Muscle layer of colon (tissue), 2 donors: ENCODE measurements around the gene S100A14.

ENCODE experiments used
- H3K27ac ChIP-seq: one replicate; pipeline ENCODE4 v1.7.0; 2013; ENCODE audit warnings: low read depth, mild to moderate bottlenecking, low read length, moderate library complexity
- H3K27me3 ChIP-seq, 2 donors: one replicate each; pipeline ENCODE4 v1.7.0; 2013; ENCODE audit warnings: low read length in 2 of 2, mild to moderate bottlenecking in 2 of 2; ENCODE audit not compliant: insufficient read depth in 2 of 2, control insufficient read depth in 1 of 2
- H3K36me3 ChIP-seq: one replicate; pipeline ENCODE4 v1.7.0; 2013; ENCODE audit warnings: mild to moderate bottlenecking, low read length; ENCODE audit not compliant: insufficient read depth
- H3K4me1 ChIP-seq: one replicate; pipeline ENCODE4 v1.7.0; 2013; ENCODE audit warnings: mild to moderate bottlenecking, low read length; ENCODE audit not compliant: insufficient read depth
- H3K4me3 ChIP-seq, 2 donors: one replicate each; pipeline ENCODE4 v1.7.0; 2013; ENCODE audit warnings: low read length in 2 of 2, low read depth in 1 of 2, mild to moderate bottlenecking in 1 of 2, moderate library complexity in 1 of 2
- H3K9ac ChIP-seq: one replicate; pipeline ENCODE4 v1.7.0; 2013; ENCODE audit warnings: low read length
- H3K9me3 ChIP-seq: one replicate; pipeline ENCODE4 v1.7.0; 2013; ENCODE audit warnings: mild to moderate bottlenecking, low read length
- donor health status: abdominal sarcoma.
- donor health status: Adenocarcinoma of cecum.

The S100A14 gene

DNA sequence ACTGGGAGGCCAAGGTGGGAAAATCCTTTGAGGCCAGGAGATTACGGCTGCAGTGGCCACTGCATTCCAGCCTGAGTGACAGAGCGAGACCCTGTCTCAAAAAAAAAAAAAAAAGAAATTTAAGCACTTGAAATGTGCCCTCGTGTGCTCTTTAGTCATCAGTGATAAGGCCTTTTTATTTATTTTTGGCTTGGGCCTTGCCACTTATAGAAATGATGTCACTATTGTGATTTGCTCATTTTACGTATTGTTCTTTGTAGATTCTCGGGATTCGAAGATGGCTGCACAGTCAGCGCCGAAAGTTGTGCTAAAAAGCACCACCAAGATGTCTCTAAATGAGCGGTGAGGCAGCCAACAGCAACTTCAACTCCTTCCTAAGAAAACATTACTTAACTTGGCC lies 20.2 kb upstream of the S100A14 start:
- Histone ChIP-seq H3K4me1 (peaks cover 33% of the 10 kb centered on the region), H3K9me3 (no peaks in the 10 kb centered on the region), H3K9ac (no peak overlapping the region), H3K36me3 (peaks cover 51% of the 10 kb centered on the region), H3K27ac (no peak overlapping the region), H3K4me3 (no peak overlapping the region), H3K27me3 (no peaks in the 10 kb centered on the region)

DNA sequence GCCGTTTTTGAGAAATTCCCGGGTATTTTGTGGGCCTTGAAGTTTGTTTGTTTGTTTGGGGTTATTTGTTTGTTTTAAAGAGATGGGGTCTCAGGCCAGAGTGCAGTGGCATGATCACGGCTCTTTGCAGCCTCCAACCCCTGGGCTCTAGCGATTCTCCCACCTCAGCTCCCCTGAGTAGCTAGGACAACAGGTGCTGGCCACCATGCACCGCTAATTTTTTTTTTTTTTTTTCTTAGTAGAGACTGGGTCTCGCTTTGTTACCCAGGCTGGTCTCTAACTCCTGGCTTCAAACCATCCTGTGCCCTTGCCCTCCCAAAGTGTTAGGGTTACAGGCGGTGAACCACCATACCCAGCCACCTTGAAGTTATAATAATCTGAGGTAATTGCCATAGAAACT lies 19.7 kb upstream of the S100A14 start:
- no peaks in the 10 kb centered on the region for H3K9me3 ChIP-seq
- H3K9ac ChIP-seq, result no peak overlapping the region
- H3K4me3 ChIP-seq, result peak overlapping the region in 1 of 2 donors; percentile 18
- H3K27me3 ChIP-seq, result no peaks in the 10 kb centered on the region
- no peak overlapping the region for H3K27ac ChIP-seq
- peaks cover 46% of the 10 kb centered on the region for H3K36me3 ChIP-seq
- H3K4me1 ChIP-seq, result peaks cover 33% of the 10 kb centered on the region

DNA sequence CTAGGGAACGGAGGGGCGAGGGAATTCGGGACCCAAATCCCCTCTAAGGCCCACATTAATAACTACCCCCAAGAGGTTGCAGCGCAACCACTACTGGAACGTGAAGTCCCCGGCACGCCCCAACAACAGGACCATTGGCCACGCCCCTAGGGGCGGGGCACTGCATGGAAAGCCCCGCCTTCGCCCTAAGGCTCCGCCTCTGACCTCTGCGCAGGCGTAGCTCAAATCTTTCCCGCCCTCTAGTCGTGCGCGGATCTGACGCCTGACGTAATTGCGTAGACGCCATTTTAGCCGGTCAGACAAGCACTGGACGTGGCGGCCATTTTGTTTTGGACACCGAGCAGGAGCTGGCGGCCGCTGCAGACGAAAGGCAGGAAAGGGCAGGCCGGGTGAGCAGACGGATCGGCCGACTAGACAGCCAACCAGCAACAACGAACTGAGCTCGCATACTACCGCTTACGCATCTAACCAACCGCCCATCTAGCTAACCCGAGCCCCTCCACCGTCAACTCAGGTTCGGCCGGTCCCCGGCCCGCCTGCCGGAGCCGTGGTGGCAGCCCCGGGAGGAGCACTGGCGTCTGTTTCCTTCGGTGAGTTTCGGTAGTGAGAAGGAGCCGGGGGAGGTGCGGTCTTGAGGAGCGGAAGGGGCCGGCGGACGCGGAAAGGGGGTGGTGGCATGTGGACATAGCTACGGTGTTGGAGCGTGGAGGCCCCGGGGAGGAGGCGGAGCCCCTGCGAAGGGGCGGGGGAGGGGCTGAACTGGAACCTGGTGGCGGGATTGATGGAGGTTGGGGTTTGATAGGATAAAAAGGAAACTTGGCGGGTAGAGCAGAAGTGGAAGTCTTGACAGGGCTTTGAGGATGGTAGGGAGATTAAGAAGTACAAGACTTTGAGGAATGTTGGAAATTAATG lies 17.9 kb upstream of the S100A14 start, which contains the start of gene CHTOP:
TSS of gene CHTOP (plus strand) at position 313 of the 912 bp plus-strand sequence. CDS start 2,523 bp downstream, outside the sequence.
- peak within 1 kb of the TSS; percentile 100 for H3K27ac ChIP-seq
- H3K27me3 ChIP-seq, result no peaks in the 10 kb centered on the region
- peak within 1 kb of the TSS; percentile 97 to 98 for H3K4me3 ChIP-seq
- H3K36me3 ChIP-seq, result peaks cover 29% of the 10 kb centered on the region
- peaks cover 33% of the 10 kb centered on the region for H3K4me1 ChIP-seq
- H3K9ac ChIP-seq, result peak within 1 kb of the TSS; percentile 85
- no peaks in the 10 kb centered on the region for H3K9me3 ChIP-seq

DNA sequence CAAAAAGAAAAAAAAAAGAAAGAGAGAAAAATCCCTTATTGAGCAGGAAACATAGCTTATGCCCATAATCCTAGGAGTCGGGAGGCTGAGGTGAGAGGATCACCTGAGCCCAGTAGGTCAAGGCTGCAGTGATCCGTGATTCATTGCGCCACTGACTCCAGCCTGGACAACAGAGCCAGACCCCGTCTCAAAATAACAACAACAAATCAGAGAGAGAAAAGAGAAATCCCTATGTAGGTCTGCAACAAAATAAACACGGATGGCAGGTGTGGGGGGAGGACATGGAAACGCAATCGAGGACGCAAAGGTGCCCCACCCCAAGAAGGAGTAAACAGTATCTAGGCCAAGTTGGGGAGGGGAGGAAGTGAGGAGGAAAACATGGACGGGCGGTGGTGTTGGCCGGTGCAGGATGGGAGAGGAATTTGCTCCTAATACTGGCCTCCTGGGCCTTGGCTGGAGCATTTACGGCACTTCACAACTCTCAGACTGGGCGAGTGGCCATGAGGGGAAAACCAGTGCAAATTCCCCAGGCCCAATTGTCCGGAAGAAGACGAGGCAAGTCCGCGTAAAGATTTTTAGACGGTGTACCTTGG lies 17.1 kb upstream of the S100A14 start:
- Histone ChIP-seq H3K9me3 (no peaks in the 10 kb centered on the region), H3K4me1 (peaks cover 33% of the 10 kb centered on the region), H3K36me3 (peaks cover 21% of the 10 kb centered on the region), H3K9ac (no peak overlapping the region), H3K4me3 (peak overlapping the region; percentile 97 to 98), H3K27me3 (no peaks in the 10 kb centered on the region), H3K27ac (peak overlapping the region; percentile 100)

DNA sequence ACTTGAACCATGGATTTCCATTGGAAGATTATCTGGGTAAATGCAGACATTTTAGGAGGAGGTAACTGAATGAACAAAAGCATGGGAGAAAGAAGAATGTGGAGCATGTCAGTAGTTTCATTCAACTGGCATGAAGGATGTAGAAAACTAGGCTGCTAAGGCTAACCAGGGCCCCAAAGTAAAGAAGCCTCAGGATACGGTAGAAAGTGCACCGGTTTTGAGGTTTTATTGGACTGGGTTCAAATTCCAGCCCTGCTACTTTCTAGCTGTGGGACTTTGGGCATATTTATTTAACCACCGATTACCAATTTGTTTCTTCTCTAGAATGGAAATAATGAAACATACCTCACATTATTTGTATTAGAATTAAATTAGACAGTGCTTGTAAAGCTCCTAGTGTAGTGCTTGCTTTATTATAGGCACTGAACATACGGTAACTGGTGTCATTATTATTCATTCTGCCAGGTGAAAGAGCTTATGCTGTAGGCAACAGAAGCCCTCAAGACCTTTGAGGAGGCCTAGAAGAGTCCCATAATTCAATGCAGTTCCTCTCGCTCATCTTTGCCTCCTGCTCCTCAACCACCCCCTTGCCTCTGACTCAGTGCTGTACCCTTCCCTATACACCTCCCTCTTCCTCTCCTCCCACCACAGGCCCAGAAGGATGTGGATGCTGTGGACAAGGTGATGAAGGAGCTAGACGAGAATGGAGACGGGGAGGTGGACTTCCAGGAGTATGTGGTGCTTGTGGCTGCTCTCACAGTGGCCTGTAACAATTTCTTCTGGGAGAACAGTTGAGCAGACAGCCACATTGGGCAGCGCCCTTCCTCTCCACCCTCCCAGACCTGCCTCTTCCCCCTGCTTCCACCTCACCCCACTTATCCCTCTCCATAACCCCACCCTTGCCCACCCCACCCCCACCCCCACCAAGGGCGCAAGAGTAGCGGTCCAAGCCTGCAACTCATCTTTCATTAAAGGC lies 15.2 kb upstream of the S100A14 start:
- Histone ChIP-seq H3K9ac (no peak overlapping the region), H3K4me1 (peaks cover 38% of the 10 kb centered on the region), H3K4me3 (no peak overlapping the region), H3K36me3 (peaks cover 2% of the 10 kb centered on the region), H3K27ac (no peak overlapping the region), H3K9me3 (no peaks in the 10 kb centered on the region), H3K27me3 (no peaks in the 10 kb centered on the region)

DNA sequence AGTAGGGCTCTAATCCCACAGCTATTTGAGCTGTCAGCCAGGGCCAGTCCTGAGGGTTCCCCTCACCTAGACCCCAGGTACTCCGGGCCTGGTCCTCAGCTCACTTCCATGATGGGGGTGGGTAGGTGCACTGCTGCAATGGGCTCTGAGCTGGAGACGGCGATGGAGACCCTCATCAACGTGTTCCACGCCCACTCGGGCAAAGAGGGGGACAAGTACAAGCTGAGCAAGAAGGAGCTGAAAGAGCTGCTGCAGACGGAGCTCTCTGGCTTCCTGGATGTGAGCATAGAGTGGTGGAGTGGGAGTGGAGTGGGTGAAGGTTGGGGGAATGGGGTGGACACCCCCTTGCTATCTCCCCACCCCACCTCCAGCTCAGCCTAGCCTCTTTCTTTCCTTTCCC lies 14.3 kb upstream of the S100A14 start:
- no peak overlapping the region for H3K9ac ChIP-seq
- no peak overlapping the region for H3K27ac ChIP-seq
- H3K9me3 ChIP-seq, result no peaks in the 10 kb centered on the region
- H3K4me1 ChIP-seq, result peaks cover 38% of the 10 kb centered on the region
- H3K36me3 ChIP-seq, result no peaks in the 10 kb centered on the region
- H3K27me3 ChIP-seq, result no peaks in the 10 kb centered on the region
- H3K4me3 ChIP-seq, result no peak overlapping the region

DNA sequence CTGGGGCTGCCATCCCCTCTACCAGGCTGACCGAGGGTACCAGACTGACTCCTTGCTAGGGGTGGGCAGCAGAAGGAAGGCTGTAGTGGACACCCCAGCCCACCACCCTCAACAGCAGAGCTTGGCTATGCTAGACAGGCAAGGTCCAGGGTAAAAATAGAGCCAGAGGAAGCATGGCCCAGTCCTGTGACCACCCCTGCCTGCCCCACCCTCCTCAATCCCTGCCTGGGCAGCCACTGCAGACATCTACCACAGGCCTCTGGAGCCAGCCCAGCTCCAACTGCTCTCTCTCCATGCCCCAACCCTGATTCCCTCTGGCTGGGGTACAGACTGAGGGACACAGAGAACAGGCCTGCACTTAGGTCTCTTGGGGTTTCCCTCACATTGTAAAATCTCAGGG lies 13.8 kb upstream of the S100A14 start:
- no peaks in the 10 kb centered on the region for H3K36me3 ChIP-seq
- H3K9me3 ChIP-seq, result no peaks in the 10 kb centered on the region
- H3K9ac ChIP-seq, result no peak overlapping the region
- H3K4me3 ChIP-seq, result no peak overlapping the region
- H3K27ac ChIP-seq, result no peak overlapping the region
- H3K27me3 ChIP-seq, result no peaks in the 10 kb centered on the region
- H3K4me1 ChIP-seq, result peaks cover 40% of the 10 kb centered on the region

DNA sequence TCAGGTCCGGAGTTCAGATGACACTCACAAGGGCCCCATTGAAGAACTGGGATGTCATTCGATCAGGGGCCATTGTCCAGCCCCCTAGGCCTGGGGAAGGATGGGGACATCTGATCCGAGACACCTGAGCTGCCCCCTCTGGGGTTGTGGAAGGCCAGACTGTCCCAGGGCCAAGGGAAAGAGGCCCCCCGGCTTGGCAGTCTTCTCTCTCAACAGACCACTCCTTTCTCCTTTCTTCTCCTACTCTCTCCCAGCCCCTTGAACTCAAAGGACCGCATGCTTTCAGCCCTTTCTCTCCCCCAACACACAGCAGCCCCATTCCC lies 13.2 kb upstream of the S100A14 start:
- no peak overlapping the region for H3K27ac ChIP-seq
- H3K27me3 ChIP-seq, result no peaks in the 10 kb centered on the region
- no peaks in the 10 kb centered on the region for H3K36me3 ChIP-seq
- peaks cover 45% of the 10 kb centered on the region for H3K4me1 ChIP-seq
- H3K4me3 ChIP-seq, result no peak overlapping the region
- no peaks in the 10 kb centered on the region for H3K9me3 ChIP-seq
- no peak overlapping the region for H3K9ac ChIP-seq

DNA sequence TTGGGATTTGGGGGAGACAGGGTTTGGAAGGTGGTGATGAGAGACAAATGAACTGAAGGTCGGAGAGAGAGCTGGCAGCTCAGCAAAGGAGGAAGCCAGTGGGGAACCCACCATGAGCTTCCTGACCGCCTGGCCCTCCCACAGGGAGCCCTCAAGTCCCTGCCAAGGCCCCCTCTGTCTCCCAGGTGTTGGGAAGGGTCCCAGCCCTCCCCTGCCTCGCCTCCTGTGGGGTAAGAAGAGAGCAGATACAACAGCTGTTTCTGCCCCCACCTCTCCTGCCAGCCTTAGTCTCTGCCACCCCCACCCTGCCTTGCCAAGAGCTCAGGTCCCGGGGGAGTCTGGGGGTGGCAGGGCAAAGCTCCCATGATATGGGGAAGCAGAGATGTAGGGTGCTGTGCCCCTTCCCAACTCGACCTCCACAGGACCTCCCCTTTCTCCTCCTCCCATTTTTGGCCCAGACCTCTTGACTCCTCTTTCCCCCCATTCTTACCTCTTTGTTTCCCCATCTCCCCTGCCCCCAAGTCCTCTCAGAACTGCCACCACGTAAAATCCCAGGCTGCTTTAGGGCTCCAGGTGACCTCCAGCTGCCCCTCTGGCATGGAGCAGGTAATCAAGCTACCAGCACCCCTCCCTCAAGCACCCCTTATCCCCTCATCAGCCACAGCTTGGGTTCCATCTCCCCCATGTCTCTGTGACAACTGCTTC lies 12.7 kb upstream of the S100A14 start:
- Histone ChIP-seq H3K36me3 (no peaks in the 10 kb centered on the region), H3K9ac (no peak overlapping the region), H3K4me3 (no peak overlapping the region), H3K27ac (no peak overlapping the region), H3K27me3 (no peaks in the 10 kb centered on the region), H3K9me3 (no peaks in the 10 kb centered on the region), H3K4me1 (peaks cover 50% of the 10 kb centered on the region)

DNA sequence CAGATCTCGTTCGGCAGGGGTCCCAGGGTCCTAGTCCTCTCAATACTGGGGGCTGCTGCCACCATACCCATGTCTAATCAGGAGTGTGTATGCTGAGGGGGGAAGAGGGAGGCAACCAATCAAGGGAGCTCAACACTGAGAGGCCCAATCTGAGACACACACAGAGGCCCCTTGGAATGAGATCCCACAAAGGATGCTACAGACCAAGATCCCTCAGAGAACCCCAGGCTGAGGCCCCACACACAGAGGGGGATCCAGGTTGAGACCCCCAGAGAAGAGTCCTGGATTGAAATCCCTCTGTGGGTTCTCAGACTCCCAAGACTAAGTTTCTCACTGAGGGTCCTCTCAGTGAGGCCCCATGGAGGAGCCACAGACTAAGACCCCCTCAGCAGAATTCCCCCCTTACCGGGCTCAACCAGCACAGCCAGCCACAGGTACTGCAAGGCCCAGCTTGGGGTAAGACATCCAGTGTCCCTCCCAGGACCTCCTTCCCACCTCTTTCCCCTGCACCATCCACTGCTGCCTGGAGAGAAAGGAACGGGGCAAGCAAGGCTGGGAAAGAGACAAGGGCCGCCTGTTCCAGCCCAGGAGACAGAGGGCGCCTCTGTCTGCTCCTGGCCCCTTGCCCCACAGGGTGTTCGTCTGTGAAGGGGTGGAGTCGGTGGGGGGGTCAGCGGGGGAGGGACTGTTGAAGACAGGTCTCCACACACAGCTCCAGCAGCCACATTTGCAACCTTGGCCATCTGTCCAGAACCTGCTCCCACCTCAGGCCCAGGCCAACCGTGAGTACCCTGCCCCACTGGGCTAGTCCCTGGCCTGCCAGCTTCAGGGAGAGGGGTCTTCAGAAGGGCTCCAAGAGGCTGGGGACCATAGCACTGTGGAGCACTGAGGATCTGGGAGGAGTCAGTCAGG lies 11.8 kb upstream of the S100A14 start, which contains the start of gene S100A1:
TSS of gene S100A1 (plus strand) at position 720 of the 912 bp plus-strand sequence. CDS start 2,088 bp downstream, outside the sequence.
- Histone ChIP-seq H3K27me3 (no peaks in the 10 kb centered on the region), H3K9me3 (no peaks in the 10 kb centered on the region), H3K4me3 (peak within 1 kb of the TSS; percentile 27 to 87), H3K27ac (peak within 1 kb of the TSS; percentile 83), H3K36me3 (no peaks in the 10 kb centered on the region), H3K4me1 (peaks cover 47% of the 10 kb centered on the region), H3K9ac (peak within 1 kb of the TSS; percentile 82)
